ENCODE results near the gene COL27A1.
"Not testable (repeated sequence)": the region's sequence is repeated elsewhere in the genome, so short reads cannot be mapped to it uniquely, and the experiment has no call there.

Gene COL27A1

GRCh38 chr9:114330636-114331035 lies 175.3 kb downstream of the COL27A1 start:
- no peak for DNase-seq

- DNase-seq: not testable (repeated sequence)
Measured at GRCh38 chr9:114331229-114332195, 176.2 kb downstream of the COL27A1 start.

DNA sequence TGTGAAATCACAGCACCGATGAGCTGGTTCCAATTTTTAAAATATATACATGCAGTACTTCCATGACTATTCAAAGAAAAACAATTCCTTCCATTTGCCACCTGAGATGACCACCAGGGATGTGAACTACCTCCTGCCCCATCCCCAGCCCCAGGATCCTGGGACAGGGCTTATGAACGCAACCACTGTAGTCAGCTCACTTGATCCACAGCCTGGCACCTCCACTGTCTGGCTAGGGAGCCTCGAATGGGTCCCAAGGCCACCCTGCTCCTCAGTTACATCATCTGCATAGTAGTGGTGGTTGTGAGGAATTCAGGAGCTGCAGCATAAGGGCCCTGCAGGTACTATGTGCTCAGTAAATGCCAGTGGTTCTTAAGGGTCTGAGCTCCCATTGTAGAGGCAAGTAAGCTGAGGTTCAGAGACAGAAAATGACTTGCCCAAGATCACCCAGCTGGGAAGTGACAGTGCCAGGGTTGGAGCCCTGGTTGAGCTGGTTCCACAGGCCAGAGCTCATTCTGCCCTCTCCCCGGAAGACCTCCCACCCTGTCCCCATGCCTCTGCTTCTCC lies 177.2 kb downstream of the COL27A1 start:
- not testable (repeated sequence) for DNase-seq

DNA sequence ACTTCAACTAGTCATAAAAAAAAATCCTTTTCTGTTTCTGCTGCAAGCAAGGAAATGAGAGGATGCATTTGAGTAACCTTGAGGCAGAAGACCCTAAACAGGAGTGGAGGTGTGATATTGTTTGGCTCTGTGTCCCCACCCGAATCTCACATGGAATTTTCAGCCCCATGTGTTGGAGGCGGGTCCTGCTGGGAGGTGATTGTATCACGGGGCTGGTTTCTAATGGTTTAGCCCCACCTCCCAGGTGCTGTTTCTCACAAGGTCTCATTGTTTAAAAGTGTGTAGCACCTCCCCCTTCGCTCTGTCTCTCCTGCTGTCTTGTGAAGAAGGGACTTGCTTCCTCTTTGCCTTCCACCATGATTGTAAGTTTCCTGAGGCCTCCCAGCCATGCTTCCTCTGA lies 178.4 kb downstream of the COL27A1 start:
- DNase-seq: not testable (repeated sequence)

GRCh38 chr9:114334490-114334889 lies 179.2 kb downstream of the COL27A1 start:
- DNase-seq: no peak

DNA sequence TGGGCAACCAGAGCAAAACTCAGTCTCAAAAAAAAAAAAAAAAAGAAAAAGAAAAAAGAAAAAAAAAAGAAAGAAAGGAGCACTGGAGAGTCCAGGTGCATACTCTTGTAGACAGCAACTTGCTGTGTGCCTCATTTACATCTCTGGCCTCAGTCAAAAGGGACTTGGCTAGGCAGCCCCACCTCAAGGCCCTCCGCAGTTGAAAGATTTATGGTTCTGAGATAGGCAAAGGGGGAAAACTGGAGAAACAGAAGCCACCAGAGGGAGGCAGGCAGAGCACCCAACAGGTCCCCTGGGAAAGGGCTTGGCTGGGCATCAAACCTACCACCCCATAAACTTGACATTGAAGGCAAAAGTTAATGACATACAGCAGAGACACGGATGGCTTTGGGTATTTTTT lies 180.4 kb downstream of the COL27A1 start:
- DNase-seq: no peak

DNA sequence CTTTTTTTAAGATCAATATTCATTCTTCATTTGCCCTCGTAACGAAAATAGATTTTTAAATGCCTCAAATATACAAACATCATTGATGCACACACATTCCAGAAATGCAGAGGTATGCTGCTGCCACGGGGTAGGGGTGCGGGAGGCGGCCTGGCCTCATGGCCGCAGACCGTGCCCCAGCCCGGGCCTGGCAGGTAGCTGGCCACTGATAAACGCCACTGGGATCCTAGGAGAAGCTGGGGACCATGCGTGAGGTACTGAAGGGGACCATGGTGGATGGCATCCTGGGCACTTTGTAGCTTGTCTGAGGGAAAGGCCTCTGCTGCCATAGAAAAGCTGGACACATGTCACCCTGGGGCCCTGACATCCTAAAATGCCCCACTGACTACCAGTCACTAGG lies 180.8 kb downstream of the COL27A1 start:
- no peak for DNase-seq

- DNase-seq: no peak
Measured at GRCh38 chr9:114336699-114337395, 181.5 kb downstream of the COL27A1 start.

- DNase-seq: no peak
Measured at GRCh38 chr9:114338187-114338586, 182.8 kb downstream of the COL27A1 start.

DNA sequence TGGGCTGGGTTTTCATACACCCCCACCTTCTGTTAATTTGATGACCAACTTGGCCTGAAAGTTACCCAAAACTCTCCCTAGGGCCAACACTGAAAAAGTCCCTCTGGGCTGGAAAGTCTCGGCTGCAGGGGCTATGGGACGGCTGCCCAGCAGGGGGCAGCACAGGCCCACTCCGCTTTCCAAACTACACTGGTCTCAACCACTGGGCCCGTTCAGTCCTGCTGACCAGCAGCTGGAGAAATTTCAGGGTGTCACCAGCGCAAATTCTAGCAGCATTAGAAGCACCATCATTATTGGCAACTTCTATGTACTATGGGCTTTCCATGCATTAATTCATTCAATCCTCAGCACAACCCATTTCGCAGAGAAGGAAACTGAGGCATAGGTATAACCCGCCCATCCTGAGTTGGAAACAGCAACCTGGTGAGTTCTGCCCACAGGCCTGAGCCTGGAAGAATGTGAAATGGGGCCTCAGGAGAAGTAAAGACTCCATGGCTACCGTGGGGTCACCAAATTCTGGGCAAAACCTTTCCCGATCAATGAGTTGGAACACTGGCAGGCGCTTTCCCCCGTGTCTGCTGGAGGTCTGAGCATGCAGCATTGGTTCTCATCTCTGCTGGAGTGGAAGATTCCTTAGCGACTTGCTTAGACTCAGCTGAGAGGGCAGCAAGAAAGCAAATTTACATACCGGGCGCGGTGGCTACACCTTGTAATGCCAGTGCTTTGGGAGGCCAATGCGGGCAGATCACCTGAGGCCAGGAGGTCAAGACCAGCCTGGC lies 184.0 kb downstream of the COL27A1 start:
- no peak for DNase-seq

DNA sequence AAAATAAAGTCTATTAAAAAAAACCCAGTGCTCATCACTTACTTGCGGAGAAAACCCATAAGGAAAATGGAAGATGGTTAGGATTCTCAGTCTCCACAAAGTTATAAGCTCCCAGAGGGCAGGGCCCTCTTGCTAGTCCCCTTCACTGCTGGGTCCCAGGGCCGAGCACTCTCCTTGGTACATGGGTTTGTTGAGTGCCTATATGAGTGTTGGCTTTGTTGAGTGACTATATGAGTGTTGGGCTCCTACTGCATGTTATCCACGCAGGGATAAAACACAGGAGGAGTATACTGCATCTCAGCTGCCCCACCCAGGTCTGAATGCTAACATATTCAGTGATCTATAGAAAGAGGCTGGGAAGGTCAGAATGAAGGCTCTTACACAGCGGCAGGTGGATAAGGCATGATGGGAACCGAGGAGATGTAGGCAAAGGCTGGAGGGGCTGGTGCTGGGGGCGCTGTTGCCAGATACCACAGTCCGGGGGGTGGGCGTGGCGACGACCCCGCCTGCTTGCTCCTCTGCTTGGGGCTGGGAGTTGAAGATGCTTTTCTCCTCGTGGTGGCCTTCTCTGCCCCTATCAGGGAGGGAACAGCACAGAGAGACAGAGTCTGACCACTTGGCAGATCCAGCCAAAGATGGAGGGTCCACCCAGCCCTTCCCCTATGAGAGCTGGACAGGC lies 186.0 kb downstream of the COL27A1 start:
- DNase-seq: no peak

GRCh38 chr9:114341991-114342390 lies 186.7 kb downstream of the COL27A1 start:
- no peak for DNase-seq

DNA sequence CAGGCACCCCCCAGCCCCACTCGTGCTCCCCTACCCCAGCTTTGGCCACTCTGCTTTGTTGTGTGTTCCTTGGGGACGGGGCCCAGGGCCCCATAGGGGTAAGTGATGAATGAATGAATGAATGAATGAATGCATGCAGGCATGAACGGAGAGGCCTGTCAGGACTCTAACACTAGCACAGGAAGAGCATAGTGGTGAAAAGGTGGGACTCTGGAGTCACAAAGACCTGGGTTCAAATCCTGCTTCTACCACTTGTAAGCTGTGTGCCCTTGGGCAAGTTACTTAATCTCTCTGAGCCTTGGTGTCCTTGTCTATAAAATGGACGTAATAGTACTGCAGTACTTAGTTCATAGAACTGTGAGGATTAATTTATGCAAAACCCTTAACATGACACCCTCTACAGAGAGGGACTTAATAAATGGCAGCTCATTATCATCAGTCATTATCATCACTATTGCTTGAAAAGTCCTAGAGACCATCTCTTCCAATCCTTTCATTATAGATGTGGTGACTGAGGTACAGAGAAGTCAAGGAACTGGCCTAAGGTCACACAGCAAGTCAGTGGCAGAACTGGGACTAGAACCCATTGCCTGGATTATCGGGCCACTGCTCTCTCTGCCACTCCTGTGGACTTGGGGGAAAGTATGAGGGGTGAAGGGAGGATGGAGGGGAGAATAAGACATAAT lies 187.6 kb downstream of the COL27A1 start:
- DNase-seq: no peak

DNA sequence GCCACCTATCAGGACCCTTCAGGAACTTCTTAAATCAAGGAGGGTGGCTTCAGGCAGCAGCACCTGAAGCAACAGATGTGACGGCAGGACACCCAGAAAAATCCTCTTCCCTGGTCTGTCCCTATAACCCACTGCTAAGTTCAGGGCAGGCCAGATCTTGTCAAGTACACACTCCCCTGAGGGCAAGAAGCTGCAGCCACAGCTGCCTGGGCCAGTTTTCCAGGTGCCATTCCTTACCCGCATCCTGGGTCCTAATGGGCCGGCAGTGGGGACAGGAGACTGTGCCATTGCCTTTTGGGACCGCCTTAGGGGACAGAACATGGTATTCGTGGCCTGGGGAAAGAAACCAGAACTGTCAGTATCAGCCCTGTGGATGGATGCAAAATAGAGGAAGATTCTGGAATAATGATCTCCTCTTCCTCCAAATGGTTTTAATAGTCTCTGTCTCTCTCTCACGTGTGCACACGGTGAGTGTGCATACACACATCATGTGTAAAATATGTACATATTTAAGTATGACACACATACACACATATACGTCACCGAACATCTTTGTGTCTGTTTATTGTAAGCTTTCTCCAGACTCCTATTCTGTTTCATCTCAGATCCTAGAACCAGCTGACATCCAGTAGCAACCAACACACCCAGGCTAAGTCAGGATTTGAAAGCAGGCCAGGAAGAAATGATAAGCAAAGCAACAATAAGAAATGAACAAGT lies 188.3 kb downstream of the COL27A1 start:
- DNase-seq: no peak

GRCh38 chr9:114344188-114344566 lies 188.8 kb downstream of the COL27A1 start:
- no peak for DNase-seq

DNA sequence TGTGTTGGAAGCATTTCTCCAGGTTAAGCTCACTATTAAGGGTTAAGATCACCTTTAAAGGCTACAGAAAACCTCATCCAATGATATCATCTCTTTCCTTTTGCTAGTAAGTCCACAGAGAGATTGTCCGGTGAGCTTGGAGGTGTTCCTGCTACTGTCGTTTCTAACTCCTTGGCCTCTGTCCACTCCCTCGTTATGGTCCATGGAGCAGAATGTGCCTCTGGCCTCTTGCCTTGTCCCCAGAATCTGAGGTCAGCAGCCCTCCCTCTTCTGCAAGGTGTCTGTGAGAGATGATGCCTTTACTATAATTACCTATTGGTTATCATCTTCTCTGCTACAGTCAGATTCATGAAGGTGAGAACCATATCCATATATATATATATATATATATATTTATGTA lies 189.4 kb downstream of the COL27A1 start:
- no peak for DNase-seq

DNA sequence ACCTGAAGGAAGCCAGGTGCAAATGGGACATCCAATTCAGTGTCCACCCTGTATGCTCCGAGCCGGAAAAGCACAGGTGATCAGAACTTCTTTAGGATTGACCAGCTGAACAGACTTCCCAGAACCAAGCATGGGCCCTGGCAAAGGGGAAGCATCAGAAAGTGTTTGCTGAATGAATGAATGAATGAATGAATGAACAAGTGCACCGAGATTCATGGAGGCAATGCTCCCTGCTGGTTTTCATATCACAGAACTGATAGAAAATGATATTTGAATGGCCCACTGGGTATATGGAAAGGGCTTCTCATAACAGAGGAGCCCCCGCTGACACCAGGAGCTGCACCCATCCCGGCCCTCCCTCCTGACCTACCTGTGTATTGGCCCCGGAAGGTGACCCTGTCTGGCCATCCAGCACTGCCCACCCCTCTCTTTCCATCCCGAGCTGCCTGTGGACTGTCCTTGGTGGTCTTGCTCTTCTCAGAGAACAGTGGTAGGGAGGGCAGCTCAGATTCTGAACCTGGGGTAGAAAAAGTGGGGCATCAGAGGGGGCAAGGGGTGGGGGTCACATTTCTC lies 190.2 kb downstream of the COL27A1 start:
- no peak for DNase-seq

DNA sequence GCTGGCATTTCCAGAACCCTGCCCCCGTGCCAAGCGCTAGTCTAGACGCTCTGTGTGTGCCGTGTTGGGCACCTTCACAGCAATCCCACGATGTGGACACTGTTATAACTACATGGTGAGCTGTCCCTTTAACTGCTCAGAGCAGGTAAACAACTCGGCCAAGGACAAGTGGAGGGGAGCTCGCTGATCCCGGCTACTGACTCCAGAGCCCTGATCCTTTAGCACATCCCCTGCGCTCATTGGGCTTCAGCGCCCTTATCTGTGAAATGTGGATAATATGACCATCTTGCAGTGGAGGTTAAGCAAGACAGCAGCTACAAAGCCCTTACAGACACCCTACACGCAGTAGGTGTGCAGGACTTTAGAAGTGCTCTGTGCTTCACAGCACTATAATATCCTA lies 190.8 kb downstream of the COL27A1 start:
- no peak for DNase-seq

GRCh38 chr9:114347675-114348074 lies 192.3 kb downstream of the COL27A1 start:
- no peak for DNase-seq

GRCh38 chr9:114348261-114348905 lies 193.0 kb downstream of the COL27A1 start:
- no peak for DNase-seq

All from GF-D8 (cell line).